OCI-LY1 (cell line): Measurements from ENCODE around the gene TRAF3IP1.

ENCODE experiments used
- H2AFZ ChIP-seq: fragments of 200-600 bp; sonication (generic), shearing (Covaris generic); 2 replicates; pipeline ENCODE4 v1.6.0; 2014; ENCODE audit warnings: antibody characterized with exemption, mild to moderate bottlenecking, low read length
- H3F3A ChIP-seq: fragments of 200-600 bp; sonication (generic), shearing (Covaris generic); 2 replicates; pipeline ENCODE4 v1.6.0; 2014; ENCODE audit warnings: mild to moderate bottlenecking, antibody characterized with exemption, low read length, moderate library complexity; ENCODE audit not compliant: insufficient read depth
- H3K27ac ChIP-seq: fragments of 200-600 bp; sonication (generic); 2 replicates; pipeline ENCODE4 v1.5.1; 2014; ENCODE audit warnings: low read length, mixed run types, mild to moderate bottlenecking, low read depth; ENCODE audit not compliant: poor library complexity, severe bottlenecking
- H3K27me3 ChIP-seq: fragments of 200-600 bp; sonication (generic); 2 replicates; pipeline ENCODE4 v1.6.0; 2014; ENCODE audit warnings: antibody characterized with exemption, mild to moderate bottlenecking, low read length, moderate library complexity; ENCODE audit not compliant: insufficient read depth
- H3K36me3 ChIP-seq: fragments of 200-600 bp; sonication (generic); 2 replicates; pipeline ENCODE4 v1.6.1; 2014; ENCODE audit warnings: mild to moderate bottlenecking, antibody characterized with exemption, low read length, moderate library complexity, mixed read lengths; ENCODE audit not compliant: insufficient read depth
- H3K4me1 ChIP-seq: fragments of 200-600 bp; sonication (generic); 2 replicates; pipeline ENCODE4 v1.5.1; 2014; ENCODE audit warnings: mild to moderate bottlenecking, low read length, moderate library complexity; ENCODE audit not compliant: insufficient read depth, severe bottlenecking
- H3K4me2 ChIP-seq: fragments of 200-600 bp; sonication (generic), shearing (Covaris generic); 2 replicates; pipeline ENCODE4 v1.6.1; 2014; ENCODE audit warnings: low read length
- H3K4me3 ChIP-seq: fragments of 200-600 bp; sonication (generic); 2 replicates; pipeline ENCODE4 v1.5.1; 2014; ENCODE audit warnings: low read length, low read depth, mild to moderate bottlenecking, mixed read lengths; ENCODE audit not compliant: poor library complexity, severe bottlenecking
- H3K79me2 ChIP-seq: fragments of 200-600 bp; shearing (Covaris generic); 2 replicates; pipeline ENCODE4 v1.6.1; 2016; ENCODE audit warnings: mixed run types, low read length, mixed read lengths; ENCODE audit not compliant: insufficient read depth
- H3K9ac ChIP-seq: fragments of 200-600 bp; sonication (generic), shearing (Covaris generic); 2 replicates; pipeline ENCODE4 v1.6.1; 2014; ENCODE audit warnings: mild to moderate bottlenecking, low read length, mixed read lengths
- H3K9me2 ChIP-seq: fragments of 200-600 bp; sonication (generic), shearing (Covaris generic); 2 replicates; pipeline ENCODE4 v1.6.1; 2014; ENCODE audit warnings: low read depth, mild to moderate bottlenecking, low read length, mixed read lengths
- H3K9me3 ChIP-seq: fragments of 200-600 bp; shearing (Covaris generic); 2 replicates; pipeline ENCODE4 v1.6.1; 2014; ENCODE audit warnings: low read length, mixed read lengths
- H4K20me1 ChIP-seq: fragments of 200-600 bp; sonication (generic), shearing (Covaris generic); 2 replicates; pipeline ENCODE4 v1.6.0; 2016; ENCODE audit warnings: mild to moderate bottlenecking, low read length; ENCODE audit not compliant: insufficient read depth
- EZH2 ChIP-seq: fragments of 200-600 bp; sonication (generic), shearing (Covaris generic); IDR thresholded peaks from 2 replicates; pipeline ENCODE4 v1.8.0; 2017; ENCODE audit warnings: borderline replicate concordance, mixed run types, mild to moderate bottlenecking, antibody characterized with exemption, low read length, moderate library complexity, mixed read lengths
- TF ChIP-seq, protein P1 (sequence below): fragments of 200-600 bp; sonication (generic), shearing (Covaris generic); IDR thresholded peaks from 2 replicates; pipeline ENCODE4 v1.5.1; 2017; ENCODE audit warnings: mild to moderate bottlenecking, antibody characterized with exemption, low read length, moderate library complexity, mixed read lengths

TRAF3IP1 gene

DNA sequence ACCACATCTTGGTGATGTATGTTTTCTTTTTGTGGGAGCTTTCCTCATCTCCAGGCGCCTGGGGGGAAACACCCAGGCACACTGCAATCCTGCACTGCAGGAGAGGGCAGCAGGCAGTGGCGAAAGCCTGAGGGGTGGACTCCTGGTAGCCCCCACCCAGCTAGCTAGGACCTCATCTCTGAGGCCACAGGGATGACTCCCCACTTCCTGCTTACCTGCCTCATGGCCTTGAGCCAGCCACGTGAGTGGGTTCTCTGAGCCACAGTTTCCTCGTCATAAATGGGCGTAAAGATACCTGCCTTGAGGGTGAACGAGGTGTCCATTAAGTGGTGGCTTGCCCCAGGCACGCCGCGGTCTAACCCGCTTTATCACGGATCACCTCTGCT, 19.1 kb downstream of the TRAF3IP1 start:
- Histone ChIP-seq H3F3A (no peaks in the 10 kb centered on the region), H3K9me2 (no peaks in the 10 kb centered on the region), H3K36me3 (no peaks in the 10 kb centered on the region), H3K9ac (no peak overlapping the region), H3K27me3 (no peaks in the 10 kb centered on the region), H3K79me2 (no peaks in the 10 kb centered on the region), H2AFZ (no peak overlapping the region), H4K20me1 (no peaks in the 10 kb centered on the region), H3K4me3 (no peak overlapping the region), H3K4me1 (peaks cover 13% of the 10 kb centered on the region), H3K27ac (no peak overlapping the region), H3K9me3 (no peaks in the 10 kb centered on the region), H3K4me2 (no peak overlapping the region)
- no peak for TF ChIP-seq EZH2
- TF ChIP-seq, protein P1, sequence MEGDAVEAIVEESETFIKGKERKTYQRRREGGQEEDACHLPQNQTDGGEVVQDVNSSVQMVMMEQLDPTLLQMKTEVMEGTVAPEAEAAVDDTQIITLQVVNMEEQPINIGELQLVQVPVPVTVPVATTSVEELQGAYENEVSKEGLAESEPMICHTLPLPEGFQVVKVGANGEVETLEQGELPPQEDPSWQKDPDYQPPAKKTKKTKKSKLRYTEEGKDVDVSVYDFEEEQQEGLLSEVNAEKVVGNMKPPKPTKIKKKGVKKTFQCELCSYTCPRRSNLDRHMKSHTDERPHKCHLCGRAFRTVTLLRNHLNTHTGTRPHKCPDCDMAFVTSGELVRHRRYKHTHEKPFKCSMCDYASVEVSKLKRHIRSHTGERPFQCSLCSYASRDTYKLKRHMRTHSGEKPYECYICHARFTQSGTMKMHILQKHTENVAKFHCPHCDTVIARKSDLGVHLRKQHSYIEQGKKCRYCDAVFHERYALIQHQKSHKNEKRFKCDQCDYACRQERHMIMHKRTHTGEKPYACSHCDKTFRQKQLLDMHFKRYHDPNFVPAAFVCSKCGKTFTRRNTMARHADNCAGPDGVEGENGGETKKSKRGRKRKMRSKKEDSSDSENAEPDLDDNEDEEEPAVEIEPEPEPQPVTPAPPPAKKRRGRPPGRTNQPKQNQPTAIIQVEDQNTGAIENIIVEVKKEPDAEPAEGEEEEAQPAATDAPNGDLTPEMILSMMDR = no peak

DNA sequence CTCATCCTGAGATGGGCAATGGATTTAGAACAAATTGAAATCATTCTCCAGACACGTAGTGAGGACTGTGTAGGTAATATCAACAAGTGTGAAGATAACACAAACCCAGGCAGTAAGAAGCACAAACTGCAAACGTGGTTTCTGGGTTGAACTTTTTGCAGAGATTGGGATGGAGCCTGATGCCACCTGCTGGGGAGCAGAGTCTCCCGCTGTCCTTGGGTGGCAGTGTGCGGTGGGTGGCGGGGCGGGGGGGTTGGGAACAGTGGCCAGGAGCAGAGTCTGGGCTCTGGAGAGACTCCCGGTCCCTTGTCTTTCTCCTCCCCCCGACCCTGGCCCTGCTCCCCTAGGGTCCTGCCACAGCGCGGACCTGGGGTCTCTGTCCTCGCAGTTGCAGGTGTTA, 19.5 kb downstream of the TRAF3IP1 start:
- Histone ChIP-seq H3K36me3 (no peaks in the 10 kb centered on the region), H3K9ac (no peak overlapping the region), H3K4me2 (no peak overlapping the region), H3K27ac (no peak overlapping the region), H3K79me2 (no peaks in the 10 kb centered on the region), H4K20me1 (no peaks in the 10 kb centered on the region), H3F3A (no peaks in the 10 kb centered on the region), H3K4me1 (peaks cover 10% of the 10 kb centered on the region), H3K9me3 (no peaks in the 10 kb centered on the region), H2AFZ (no peak overlapping the region), H3K27me3 (no peaks in the 10 kb centered on the region), H3K4me3 (no peak overlapping the region), H3K9me2 (no peaks in the 10 kb centered on the region)
- TF ChIP-seq EZH2 = no peak
- TF ChIP-seq, protein P1 = no peak; the same call in 1 of the 2 replicates

DNA sequence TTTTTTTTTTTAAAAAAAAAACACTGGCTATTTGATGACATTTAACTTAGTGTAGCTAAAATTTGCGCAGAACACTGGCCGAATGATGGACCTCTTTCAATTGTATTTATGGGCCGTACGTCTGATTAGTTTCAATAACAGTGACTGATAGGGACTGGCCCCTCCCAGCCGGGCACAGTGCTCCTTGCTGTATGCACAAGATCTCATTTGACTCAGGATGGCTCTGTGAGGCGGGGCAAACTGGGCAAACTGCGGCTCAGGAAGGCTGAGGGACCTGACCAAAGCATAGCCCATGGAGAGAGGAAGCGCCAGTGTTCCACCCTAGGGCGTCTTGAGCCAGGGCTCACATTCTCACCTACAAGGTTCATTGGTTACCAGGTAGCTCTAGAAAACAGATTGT, 21.2 kb downstream of the TRAF3IP1 start:
- no peaks in the 10 kb centered on the region for H3K9me3 ChIP-seq
- TF ChIP-seq EZH2 = no peak
- TF ChIP-seq, protein P1 = no peak
- H3K27ac ChIP-seq = no peak overlapping the region
- H3K4me2 ChIP-seq = no peak overlapping the region
- H2AFZ ChIP-seq = no peak overlapping the region
- no peak overlapping the region for H3K4me3 ChIP-seq
- no peaks in the 10 kb centered on the region for H3K79me2 ChIP-seq
- no peaks in the 10 kb centered on the region for H3K27me3 ChIP-seq
- no peaks in the 10 kb centered on the region for H3K36me3 ChIP-seq
- no peaks in the 10 kb centered on the region for H3F3A ChIP-seq
- no peaks in the 10 kb centered on the region for H4K20me1 ChIP-seq
- peaks cover 3% of the 10 kb centered on the region for H3K4me1 ChIP-seq
- no peaks in the 10 kb centered on the region for H3K9me2 ChIP-seq
- no peak overlapping the region for H3K9ac ChIP-seq
